ENCODE results near the gene BAHCC1.

Gene BAHCC1

GRCh38 chr17:81478119-81478518 lies 82.9 kb downstream of the BAHCC1 start:
- no peak for FAIRE-seq
- no peak for DNase-seq (ENCODE audit: insufficient read length)
- TF ChIP-seq POLR2A (IDR thresholded peaks at IDR 0.05; ENCODE audit: low read depth, low read length) (no peak), TAF1 (IDR thresholded peaks at IDR 0.05; ENCODE audit: borderline replicate concordance, low read depth, low read length) (no peak), POLR2AphosphoS5 (IDR thresholded peaks at IDR 0.05; ENCODE audit: low read depth, low read length) (no peak)

- DNase-seq (ENCODE audit: insufficient read length): no peak
- no peak for TF ChIP-seq POLR2A (IDR thresholded peaks at IDR 0.05; ENCODE audit: low read depth, low read length)
- TF ChIP-seq TAF1 (IDR thresholded peaks at IDR 0.05; ENCODE audit: borderline replicate concordance, low read depth, low read length): no peak
- no peak for FAIRE-seq
Observed at GRCh38 chr17:81479175-81480071, 84.2 kb downstream of the BAHCC1 start.

GRCh38 chr17:81480140-81481072 lies 85.1 kb downstream of the BAHCC1 start:
- DNase-seq (ENCODE audit: insufficient read length) (no peak), FAIRE-seq (no peak)
- TF ChIP-seq POLR2A (IDR thresholded peaks at IDR 0.05; ENCODE audit: low read depth, low read length) (no peak), TAF1 (IDR thresholded peaks at IDR 0.05; ENCODE audit: borderline replicate concordance, low read depth, low read length) (no peak), POLR2AphosphoS5 (IDR thresholded peaks at IDR 0.05; ENCODE audit: low read depth, low read length) (no peak)

- no peak for FAIRE-seq
- DNase-seq (ENCODE audit: insufficient read length): no peak
- TF ChIP-seq POLR2AphosphoS5 (IDR thresholded peaks at IDR 0.05; ENCODE audit: low read depth, low read length) (no peak), TAF1 (IDR thresholded peaks at IDR 0.05; ENCODE audit: borderline replicate concordance, low read depth, low read length) (no peak), POLR2A (IDR thresholded peaks at IDR 0.05; ENCODE audit: low read depth, low read length) (no peak)
Observed at GRCh38 chr17:81481073-81481799, 86.0 kb downstream of the BAHCC1 start.

- DNase-seq (ENCODE audit: insufficient read length) (no peak), FAIRE-seq (no peak)
- TF ChIP-seq POLR2AphosphoS5 (IDR thresholded peaks at IDR 0.05; ENCODE audit: low read depth, low read length) (no peak), POLR2A (IDR thresholded peaks at IDR 0.05; ENCODE audit: low read depth, low read length) (no peak), TAF1 (IDR thresholded peaks at IDR 0.05; ENCODE audit: borderline replicate concordance, low read depth, low read length) (no peak)
Observed at GRCh38 chr17:81481815-81482505, 86.7 kb downstream of the BAHCC1 start.

GRCh38 chr17:81482673-81483072 lies 87.4 kb downstream of the BAHCC1 start:
- FAIRE-seq (no peak), DNase-seq (ENCODE audit: insufficient read length) (no peak)
- TF ChIP-seq POLR2AphosphoS5 (IDR thresholded peaks at IDR 0.05; ENCODE audit: low read depth, low read length) (no peak), POLR2A (IDR thresholded peaks at IDR 0.05; ENCODE audit: low read depth, low read length) (no peak), TAF1 (IDR thresholded peaks at IDR 0.05; ENCODE audit: borderline replicate concordance, low read depth, low read length) (no peak)

- no peak for DNase-seq (ENCODE audit: insufficient read length)
- no peak for TF ChIP-seq POLR2A (IDR thresholded peaks at IDR 0.05; ENCODE audit: low read depth, low read length)
- TF ChIP-seq TAF1 (IDR thresholded peaks at IDR 0.05; ENCODE audit: borderline replicate concordance, low read depth, low read length): no peak
- no peak for TF ChIP-seq POLR2AphosphoS5 (IDR thresholded peaks at IDR 0.05; ENCODE audit: low read depth, low read length)
- no peak for FAIRE-seq
Observed at GRCh38 chr17:81483085-81483861, 88.0 kb downstream of the BAHCC1 start.

- no peak for TF ChIP-seq TAF1 (IDR thresholded peaks at IDR 0.05; ENCODE audit: borderline replicate concordance, low read depth, low read length)
- no peak for TF ChIP-seq POLR2AphosphoS5 (IDR thresholded peaks at IDR 0.05; ENCODE audit: low read depth, low read length)
- TF ChIP-seq POLR2A (IDR thresholded peaks at IDR 0.05; ENCODE audit: low read depth, low read length): no peak
Observed at GRCh38 chr17:81483862-81484194, 88.6 kb downstream of the BAHCC1 start.

GRCh38 chr17:81484195-81484979 lies 89.1 kb downstream of the BAHCC1 start:
- peak; percentile 87 for FAIRE-seq
- TF ChIP-seq TAF1 (IDR thresholded peaks at IDR 0.05; ENCODE audit: borderline replicate concordance, low read depth, low read length): no peak
- TF ChIP-seq POLR2A (IDR thresholded peaks at IDR 0.05; ENCODE audit: low read depth, low read length): no peak
- no peak for TF ChIP-seq POLR2AphosphoS5 (IDR thresholded peaks at IDR 0.05; ENCODE audit: low read depth, low read length)
- peak; percentile 93 for DNase-seq (ENCODE audit: insufficient read length)

More at GRCh38 chr17:81483862-81484194, 88.6 kb downstream of the BAHCC1 start:
- no peak for FAIRE-seq
- DNase-seq (ENCODE audit: insufficient read length): no peak

Data from GM12892 (cell line).